HEK293 (cell line): Measurements from ENCODE around the gene STIM1.

Source experiments
- CTCF ChIA-PET: fragments of 350-600 bp; formaldehyde crosslinking; extraction: SDS; loops from one replicate; lab custom pipeline; 2021; ENCODE audit warnings: antibody characterized with exemption; lab: Yijun Ruan, JAX
- POLR2A ChIA-PET: fragments of 300-600 bp; formaldehyde crosslinking; extraction: SDS; loops from one replicate; lab custom pipeline; 2020; ENCODE audit warnings: antibody characterized with exemption, inconsistent platforms; lab: Yijun Ruan, JAX
- H3K27ac ChIP-seq: fragments of 200-500 bp; sonication (Bioruptor generic); 2 replicates; pipeline ENCODE4 v1.5.1; 2014; ENCODE audit warnings: low read depth, low read length, control low read depth, inconsistent platforms; ENCODE audit errors: extremely low read depth
- H3K36me3 ChIP-seq, 2 experiments: fragments of 200-500 bp in 1 of 2; sonication (Bioruptor generic) in 1 of 2; 1 replicate in 1 of 2; 2 replicates in 1 of 2; pipeline ENCODE4 v1.5.1; 2014 to 2017; ENCODE audit warnings: inconsistent platforms in 2 of 2, low read length in 2 of 2; ENCODE audit not compliant: control insufficient read depth in 2 of 2, insufficient read depth in 1 of 2
- H3K4me1 ChIP-seq: fragments of 200-500 bp; sonication (Bioruptor generic); 2 replicates; pipeline ENCODE4 v1.5.1; 2014; ENCODE audit warnings: mild to moderate bottlenecking, low read length, inconsistent platforms; ENCODE audit not compliant: control insufficient read depth, insufficient read depth
- H3K4me3 ChIP-seq: 2 replicates; pipeline ENCODE4 v1.5.1; 2011; ENCODE audit warnings: low read depth, mild to moderate bottlenecking, control low read depth, low read length, moderate library complexity
- H3K9me3 ChIP-seq: fragments of 200-500 bp; sonication (Bioruptor generic); 2 replicates; pipeline ENCODE4 v1.5.1; 2014; ENCODE audit warnings: low read depth, low read length, inconsistent platforms; ENCODE audit not compliant: control insufficient read depth, insufficient read depth
- GFI1B ChIP-seq: fragments of 450-650 bp; formaldehyde crosslinking; IDR thresholded peaks from 2 replicates; pipeline ENCODE4 v1.5.1; 2016; ENCODE audit warnings: missing biosample characterization, missing genetic modification characterization
- IKZF3 ChIP-seq: fragments of 450-650 bp; IDR thresholded peaks from 2 replicates; pipeline ENCODE4 v1.5.0; 2018; ENCODE audit warnings: missing biosample characterization, mild to moderate bottlenecking, missing genetic modification characterization, moderate library complexity
- KLF17 ChIP-seq: fragments of 450-650 bp; formaldehyde crosslinking; IDR thresholded peaks from 2 replicates; pipeline ENCODE4 v1.5.1; 2016; ENCODE audit warnings: missing biosample characterization, missing genetic modification characterization
- KLF7 ChIP-seq: fragments of 450-650 bp; formaldehyde crosslinking; IDR thresholded peaks from 2 replicates; pipeline ENCODE4 v1.5.1; 2016; ENCODE audit warnings: missing biosample characterization, missing genetic modification characterization, borderline replicate concordance
- ZFP41 ChIP-seq: fragments of 450-650 bp; formaldehyde crosslinking; IDR thresholded peaks from 2 replicates; pipeline ENCODE4 v1.5.1; 2016; ENCODE audit warnings: missing biosample characterization, missing genetic modification characterization, borderline replicate concordance
- ZNF132 ChIP-seq: fragments of 450-650 bp; formaldehyde crosslinking; IDR thresholded peaks from 2 replicates; pipeline ENCODE4 v1.5.1; 2017; ENCODE audit warnings: missing biosample characterization, missing genetic modification characterization, borderline replicate concordance
- ZNF146 ChIP-seq: fragments of 450-650 bp; formaldehyde crosslinking; IDR thresholded peaks from 2 replicates; pipeline ENCODE4 v1.5.1; 2016; ENCODE audit warnings: missing biosample characterization, missing genetic modification characterization
- ZNF239 ChIP-seq: fragments of 450-650 bp; formaldehyde crosslinking; IDR thresholded peaks from 2 replicates; pipeline ENCODE4 v1.5.1; 2016; ENCODE audit warnings: missing biosample characterization, missing genetic modification characterization
- ZNF335 ChIP-seq: fragments of 450-650 bp; formaldehyde crosslinking; conservative IDR thresholded peaks from 2 replicates; pipeline ENCODE4 v1.5.1; 2016; ENCODE audit warnings: missing biosample characterization, missing genetic modification characterization
- ZNF362 ChIP-seq: fragments of 450-650 bp; formaldehyde crosslinking; IDR thresholded peaks from 2 replicates; pipeline ENCODE4 v1.5.1; 2016; ENCODE audit warnings: missing biosample characterization, missing genetic modification characterization
- ZNF518A ChIP-seq: fragments of 450-650 bp; formaldehyde crosslinking; conservative IDR thresholded peaks from 2 replicates; pipeline ENCODE4 v1.5.1; 2016; ENCODE audit warnings: low read depth, missing biosample characterization, missing genetic modification characterization
- ZNF521 ChIP-seq: fragments of 450-650 bp; formaldehyde crosslinking; IDR thresholded peaks from 2 replicates; pipeline ENCODE4 v1.5.1; 2017; ENCODE audit warnings: missing biosample characterization, mild to moderate bottlenecking, missing genetic modification characterization
- ZNF747 ChIP-seq: fragments of 450-650 bp; formaldehyde crosslinking; IDR thresholded peaks from 2 replicates; pipeline ENCODE4 v1.5.1; 2016; ENCODE audit warnings: missing biosample characterization, missing genetic modification characterization
- ZNF791 ChIP-seq: fragments of 450-650 bp; formaldehyde crosslinking; IDR thresholded peaks from 2 replicates; pipeline ENCODE4 v1.5.1; 2016; ENCODE audit warnings: missing biosample characterization, missing genetic modification characterization
- ZNF792 ChIP-seq: fragments of 450-650 bp; formaldehyde crosslinking; IDR thresholded peaks from 2 replicates; pipeline ENCODE4 v1.5.1; 2016; ENCODE audit warnings: missing biosample characterization, missing genetic modification characterization
- ZSCAN23 ChIP-seq: fragments of 450-650 bp; formaldehyde crosslinking; IDR thresholded peaks from 2 replicates; pipeline ENCODE4 v1.5.1; 2016; ENCODE audit warnings: missing biosample characterization, missing genetic modification characterization
- ZSCAN5A ChIP-seq: fragments of 450-650 bp; formaldehyde crosslinking; IDR thresholded peaks from 2 replicates; pipeline ENCODE4 v1.5.1; 2016; ENCODE audit warnings: missing biosample characterization, missing genetic modification characterization

STIM1 gene

GRCh38 chr11:4115128-4115527, 259.7 kb downstream of the STIM1 start:
- Histone ChIP-seq H3K36me3 (peaks cover 26 to 93% of the 10 kb centered on the region in 2 experiments), H3K27ac (no peak overlapping the region), H3K4me3 (no peak overlapping the region), H3K4me1 (no peaks in the 10 kb centered on the region), H3K9me3 (no peaks in the 10 kb centered on the region)
- TF ChIP-seq ZNF362 (tag by site-specific recombination) (no peak), KLF7 (no peak), ZNF146 (tag by site-specific recombination) (no peak), ZNF239 (tag by site-specific recombination) (no peak), KLF17 (tag by site-specific recombination) (no peak), GFI1B (tag by site-specific recombination) (no peak), ZNF791 (tag by site-specific recombination) (no peak), IKZF3 (no peak), ZNF132 (tag by site-specific recombination) (no peak), ZFP41 (tag by site-specific recombination) (no peak)
- ChIA-PET POLR2A (no interaction called here), CTCF (no interaction called here)

GRCh38 chr11:4118107-4118506, 262.6 kb downstream of the STIM1 start:
- H3K4me1 ChIP-seq = no peaks in the 10 kb centered on the region
- no peaks in the 10 kb centered on the region for H3K9me3 ChIP-seq
- ChIA-PET CTCF (no interaction called here), POLR2A (no interaction called here)
- H3K4me3 ChIP-seq = no peak overlapping the region
- TF ChIP-seq ZNF792 (tag by site-specific recombination) = no peak
- no peak for TF ChIP-seq ZNF521 (tag by site-specific recombination)
- TF ChIP-seq ZNF747 (tag by site-specific recombination) = no peak
- TF ChIP-seq ZSCAN5A (tag by site-specific recombination) = no peak
- no peak for TF ChIP-seq ZSCAN23
- no peak for TF ChIP-seq ZNF518A (tag by site-specific recombination)
- TF ChIP-seq ZNF335 (tag by site-specific recombination) = no peak
- H3K36me3 ChIP-seq = peaks cover 23 to 93% of the 10 kb centered on the region in 2 experiments
- no peak overlapping the region for H3K27ac ChIP-seq
